ENCODE data around the gene PFN4.
"Not testable (repeated sequence)": the region's sequence is repeated elsewhere in the genome, so short reads cannot be mapped to it uniquely, and the experiment has no call there.

PFN4 gene

DNA sequence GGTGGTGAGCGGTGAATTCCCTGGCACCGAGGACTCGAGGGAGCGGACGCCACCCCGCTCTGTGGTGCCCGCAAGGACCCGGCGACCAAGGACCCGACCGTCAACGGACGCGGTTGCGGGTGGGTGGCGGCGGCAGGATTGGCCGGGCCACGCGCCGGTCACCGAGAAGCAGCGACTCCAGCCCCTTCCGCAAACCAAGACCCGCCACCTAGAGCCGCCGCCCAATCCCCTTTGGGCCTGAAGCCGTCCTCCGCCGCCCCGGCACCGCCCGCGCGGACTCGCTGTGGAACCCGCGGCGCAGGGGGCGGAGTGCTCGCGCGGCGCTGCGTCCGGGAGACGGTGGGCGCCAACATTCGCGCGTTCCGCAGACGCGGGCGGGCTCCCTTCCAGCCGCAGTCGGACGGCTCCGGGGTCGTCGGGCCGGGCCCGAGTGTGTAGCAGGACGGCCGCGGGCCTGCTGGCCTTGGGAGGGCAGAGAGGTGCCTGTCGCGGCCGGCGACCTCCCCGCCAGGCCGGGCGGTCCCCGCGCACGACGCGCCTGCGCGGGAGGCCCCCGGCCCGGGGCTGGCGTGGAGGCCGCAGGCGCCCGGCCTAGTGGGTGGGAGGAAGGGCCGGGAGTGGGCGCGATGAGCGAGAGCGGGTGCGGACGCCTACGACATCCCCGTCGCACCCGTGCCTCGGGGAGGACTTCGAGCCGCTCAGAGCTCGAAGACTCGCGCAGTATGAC is at the start of gene PFN4, which contains the start of gene FAM228B:
TSS of gene PFN4 (minus strand) at position 140 of the 727 bp plus-strand sequence. CDS start 799 bp downstream, outside the sequence.
TSS of gene FAM228B (plus strand) at position 275 of the 727 bp plus-strand sequence. CDS start 893 bp downstream, outside the sequence.
- DNase-seq: peak; percentile 72

GRCh38 chr2:24169023-24169422 is 45.9 kb upstream of the PFN4 start:
- DNase-seq: no peak

GRCh38 chr2:24164416-24164973 is 41.4 kb upstream of the PFN4 start:
- DNase-seq: no peak

- no peak for DNase-seq
Observed at GRCh38 chr2:24163601-24164000, 40.5 kb upstream of the PFN4 start.

GRCh38 chr2:24163186-24163585 is 40.1 kb upstream of the PFN4 start:
- no peak for DNase-seq

DNA sequence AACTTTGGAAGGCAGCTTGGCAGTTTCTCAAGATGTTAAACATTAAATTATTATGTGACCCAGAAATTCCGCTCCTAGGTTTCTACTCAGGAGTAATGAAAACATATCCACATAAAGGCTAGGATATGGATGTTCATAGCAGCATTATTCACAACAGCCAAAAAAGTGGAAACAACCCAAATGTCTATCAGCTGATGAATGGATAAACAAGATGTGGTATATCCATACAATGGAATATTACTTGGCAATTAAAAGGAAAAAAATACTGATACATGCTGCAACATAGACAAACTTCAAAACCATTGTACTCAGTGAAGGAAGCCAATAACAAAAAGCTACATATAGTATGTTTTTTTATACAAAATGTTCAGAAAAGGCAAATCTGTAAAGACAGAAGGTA is 39.4 kb upstream of the PFN4 start:
- no peak for DNase-seq

- no peak for DNase-seq
Observed at GRCh38 chr2:24160761-24161160, 37.6 kb upstream of the PFN4 start.

GRCh38 chr2:24159708-24160107 is 36.6 kb upstream of the PFN4 start:
- DNase-seq: no peak

DNA sequence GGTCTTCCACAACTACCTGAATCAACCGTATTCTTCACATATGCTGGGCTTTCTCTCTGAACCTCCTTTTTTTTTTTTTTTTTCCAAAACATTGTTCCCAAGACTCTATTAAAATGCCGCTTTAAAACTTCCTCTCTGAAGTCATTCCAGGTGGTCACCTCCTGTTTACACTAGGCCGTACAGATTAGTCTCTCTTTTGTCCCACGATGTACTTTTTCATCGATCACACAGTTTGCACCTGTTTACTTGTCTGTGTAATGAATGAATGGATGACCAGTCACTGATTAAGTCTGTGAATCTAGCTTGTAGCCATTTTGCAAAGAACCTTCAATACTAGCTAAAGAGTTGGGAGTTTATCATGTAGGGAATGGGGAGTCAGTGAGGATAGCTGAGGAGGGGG is 35.0 kb upstream of the PFN4 start:
- DNase-seq: no peak

DNA sequence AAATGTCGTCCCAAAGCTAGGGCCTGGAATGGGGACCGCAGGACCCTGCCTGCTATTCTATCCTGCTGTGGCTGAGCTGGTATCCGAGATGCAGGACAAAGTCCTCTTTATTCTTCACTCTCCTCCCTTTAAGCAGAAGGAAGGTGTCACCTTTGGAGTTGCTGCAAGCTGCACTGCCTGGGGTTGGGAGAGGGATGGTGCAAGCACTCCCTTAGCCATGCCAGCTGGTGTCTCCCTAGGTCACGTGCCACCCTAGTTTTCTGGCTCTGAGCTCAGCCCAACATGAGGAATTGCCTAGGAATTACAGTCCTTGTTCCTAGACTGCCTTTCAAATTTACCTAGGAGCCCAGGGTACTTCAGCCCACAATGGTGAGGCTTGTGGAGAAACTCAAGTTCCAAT is 30.3 kb upstream of the PFN4 start:
- DNase-seq: no peak

DNA sequence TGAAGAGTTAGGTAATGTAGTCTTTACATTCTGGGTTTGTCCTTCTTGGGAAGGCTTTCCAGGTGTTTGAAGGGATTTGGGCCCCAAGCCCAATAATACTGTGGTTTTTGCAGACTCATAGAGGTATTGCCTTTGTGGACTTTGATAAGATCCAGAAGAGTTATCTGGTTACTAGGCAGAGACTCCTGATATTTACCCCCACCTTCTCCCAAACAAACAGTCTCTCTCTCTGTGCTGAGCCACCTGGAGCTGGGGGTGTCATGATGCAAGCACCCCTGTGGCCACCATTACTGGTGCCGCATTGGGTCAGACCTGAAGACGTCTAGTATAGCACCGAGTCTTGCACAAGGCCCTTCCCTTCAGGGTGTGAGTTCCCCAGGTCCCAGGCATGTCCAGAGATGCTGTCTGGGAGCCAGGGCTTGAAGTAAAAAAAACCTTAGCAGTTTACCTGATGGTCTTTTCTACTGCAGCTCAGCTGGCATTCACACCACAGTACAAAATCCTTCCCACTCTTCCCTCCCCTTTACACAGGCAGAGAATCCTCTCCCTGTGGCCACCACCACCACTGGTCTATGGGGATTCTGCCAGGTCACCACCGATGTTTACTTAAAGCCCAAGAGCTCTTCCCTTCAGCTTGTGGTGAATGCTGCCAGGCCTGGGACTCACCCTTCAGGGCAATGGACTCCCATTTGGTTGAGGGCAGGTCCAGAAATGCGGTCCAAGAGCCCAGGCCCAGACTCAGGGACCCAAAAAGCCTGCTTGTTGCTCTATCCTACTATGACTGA is 29.5 kb upstream of the PFN4 start:
- DNase-seq: no peak

GRCh38 chr2:24147364-24147763 is 24.2 kb upstream of the PFN4 start:
- DNase-seq: no peak

GRCh38 chr2:24140305-24140704 is 17.2 kb upstream of the PFN4 start:
- not testable (repeated sequence) for DNase-seq

DNA sequence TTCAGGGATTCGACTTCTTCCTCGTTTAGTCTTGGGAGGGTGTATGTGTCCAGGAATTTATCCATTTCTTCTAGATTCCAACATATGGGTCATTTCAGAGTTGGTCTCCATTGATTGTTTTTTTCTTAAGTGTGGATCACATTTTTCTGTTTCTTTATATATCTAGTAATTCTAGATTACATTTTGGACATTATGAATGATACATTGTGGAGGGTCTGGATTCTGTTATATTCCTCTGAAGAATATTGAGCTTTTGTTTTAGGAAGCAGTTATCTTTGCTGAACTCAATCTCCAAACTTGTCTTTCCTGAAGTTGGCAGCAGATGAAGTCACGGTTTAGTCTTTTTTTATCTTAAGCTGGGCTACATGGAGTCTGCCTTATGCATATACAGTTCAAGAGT is 9.4 kb upstream of the PFN4 start:
- DNase-seq: no peak

DNA sequence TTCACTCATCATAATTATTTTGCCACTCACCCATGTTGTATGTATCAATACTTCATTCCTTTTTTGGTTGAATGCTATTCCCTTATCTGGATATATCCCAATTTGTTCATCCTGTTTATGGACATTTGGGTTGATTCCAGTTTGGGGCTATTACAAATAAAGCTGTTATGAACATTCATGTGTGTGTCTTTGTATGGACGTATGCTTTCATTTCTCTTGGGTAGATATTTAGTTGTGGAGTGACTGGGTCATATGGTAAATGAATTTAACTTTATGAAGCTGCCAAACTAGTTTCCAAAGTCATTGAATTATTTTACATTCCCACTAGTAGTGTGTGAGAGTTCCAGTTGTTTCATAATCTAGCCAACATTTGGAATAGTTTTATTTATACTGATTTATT is 2.8 kb upstream of the PFN4 start:
- DNase-seq: no peak

DNA sequence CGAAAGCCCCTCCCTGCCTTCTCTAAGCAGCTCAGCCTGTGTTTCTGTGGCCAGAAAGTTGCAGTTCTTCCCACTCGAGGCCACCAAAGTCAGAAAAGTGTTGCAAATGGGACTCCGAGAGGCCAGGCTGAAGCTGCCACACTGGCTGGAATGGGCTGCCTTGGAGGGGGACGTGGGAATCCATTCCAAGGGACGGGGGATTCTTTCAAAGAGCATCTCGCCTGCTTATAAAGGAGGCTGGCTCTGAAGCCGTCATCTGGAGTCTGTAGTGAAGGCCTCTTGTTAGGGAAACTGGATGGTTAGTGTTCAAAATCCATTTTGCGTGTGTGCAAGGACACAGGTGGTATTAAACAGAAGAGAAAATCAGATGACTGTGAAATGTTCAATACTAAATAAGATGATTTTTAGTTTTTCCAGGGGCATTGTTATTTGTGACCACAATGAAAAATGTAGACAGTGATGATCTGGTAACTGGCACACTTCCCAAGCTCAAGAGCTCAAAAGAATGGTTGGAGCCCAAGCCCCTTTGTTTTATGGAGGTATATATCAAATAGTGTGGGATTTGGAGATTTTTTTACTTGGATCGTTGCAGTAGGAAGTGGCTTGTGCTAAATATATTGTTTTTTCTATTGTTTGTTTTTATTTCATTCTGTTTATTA is 917 bp upstream of the PFN4 start:
- no peak for DNase-seq

DNA sequence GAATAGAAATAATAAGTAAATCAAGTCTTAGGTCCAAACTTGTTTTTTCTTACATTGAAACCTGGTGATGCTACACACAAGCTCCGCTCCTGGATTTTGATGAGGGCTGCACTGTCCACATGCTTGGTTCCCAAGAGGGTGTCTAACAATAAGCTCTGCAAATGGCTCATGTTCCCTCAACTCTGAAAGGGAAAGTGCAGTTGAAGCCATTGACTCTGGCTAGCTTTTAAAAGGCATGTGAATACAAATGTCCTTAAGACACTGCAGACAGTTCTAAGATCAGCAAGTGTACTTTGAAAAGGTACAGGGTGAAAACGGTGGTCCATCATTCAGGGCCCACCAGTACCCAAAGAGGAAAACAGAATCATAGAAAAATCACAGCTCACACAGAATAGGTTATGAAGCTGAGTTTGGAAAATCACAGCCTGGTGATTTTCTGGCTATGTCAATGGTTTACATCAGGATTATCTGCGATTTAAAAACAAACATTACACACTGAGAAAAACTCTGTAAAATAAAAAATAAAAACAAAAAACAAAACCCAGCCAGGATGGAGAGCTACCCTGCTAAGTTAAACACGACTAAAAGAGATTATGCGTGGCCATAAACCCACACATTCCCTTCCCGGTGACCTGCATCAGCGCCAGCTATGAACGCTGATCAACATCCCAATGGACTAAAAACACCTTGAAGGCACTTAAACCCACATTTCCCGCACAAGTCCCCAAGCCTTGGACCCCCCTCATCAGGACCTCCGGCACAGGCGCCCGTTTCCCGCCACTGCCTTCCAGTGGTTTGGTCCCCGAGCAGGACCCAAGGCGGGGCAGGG is 554 bp downstream of the PFN4 start:
- DNase-seq: peak; percentile 16

DNA sequence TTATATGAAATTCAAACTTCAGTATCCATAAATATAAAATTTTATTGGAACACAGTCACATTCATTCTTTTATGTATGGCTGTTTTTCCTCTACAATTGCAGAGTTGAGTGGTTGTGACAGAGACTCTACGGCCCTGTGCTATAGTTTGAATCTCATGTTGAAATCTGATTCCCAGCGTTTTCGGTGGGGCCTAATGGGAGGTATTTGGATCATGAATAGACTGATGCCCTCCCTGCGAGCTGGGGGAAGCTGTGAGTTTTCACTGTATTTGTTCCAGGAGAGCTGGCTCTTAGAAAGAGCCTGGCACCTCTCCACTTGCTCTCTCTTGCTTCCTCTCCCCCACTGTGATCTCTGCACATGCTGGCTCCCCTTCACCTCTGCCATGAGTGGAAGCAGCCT is 1.7 kb downstream of the PFN4 start:
- DNase-seq: no peak

DNA sequence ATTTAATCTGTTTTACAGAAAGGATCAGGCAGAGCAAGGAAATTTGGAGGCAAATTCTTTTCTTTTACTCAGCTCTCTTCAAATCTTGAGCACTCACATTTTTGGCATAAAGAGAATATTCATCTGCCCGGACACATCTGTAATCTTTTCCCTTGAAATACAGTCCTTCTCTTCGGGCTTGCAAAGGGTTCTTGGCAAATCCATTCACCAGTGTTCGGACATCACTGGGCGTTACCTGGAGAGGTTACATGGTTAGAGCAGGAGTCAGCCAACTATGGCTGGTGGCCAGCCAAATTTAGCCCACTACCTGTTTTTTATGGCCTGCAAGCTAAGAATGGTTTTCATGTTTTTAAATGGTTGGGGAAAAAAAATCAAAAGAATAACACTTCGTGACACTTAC is 2.1 kb downstream of the PFN4 start:
- DNase-seq: no peak

DNA sequence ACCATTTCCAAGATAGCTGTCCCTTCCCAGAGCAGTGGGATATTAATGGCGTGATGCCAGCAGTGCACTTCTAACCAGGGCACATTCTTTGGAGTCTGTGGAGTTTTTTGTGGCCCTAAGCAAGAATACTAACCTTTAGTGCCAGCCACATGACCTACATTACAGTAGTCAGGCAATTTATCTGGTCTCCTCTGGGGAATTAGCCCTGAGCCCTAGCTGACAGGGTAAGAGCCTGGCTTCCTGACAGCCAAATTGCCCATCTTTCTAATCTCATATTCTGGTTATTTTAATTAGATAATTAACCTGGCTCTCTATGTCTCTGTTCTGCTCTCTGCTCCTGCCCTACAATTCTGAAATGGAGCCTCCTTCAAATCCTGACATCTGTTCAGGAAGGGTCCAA is 5.2 kb downstream of the PFN4 start:
- DNase-seq: no peak

DNA sequence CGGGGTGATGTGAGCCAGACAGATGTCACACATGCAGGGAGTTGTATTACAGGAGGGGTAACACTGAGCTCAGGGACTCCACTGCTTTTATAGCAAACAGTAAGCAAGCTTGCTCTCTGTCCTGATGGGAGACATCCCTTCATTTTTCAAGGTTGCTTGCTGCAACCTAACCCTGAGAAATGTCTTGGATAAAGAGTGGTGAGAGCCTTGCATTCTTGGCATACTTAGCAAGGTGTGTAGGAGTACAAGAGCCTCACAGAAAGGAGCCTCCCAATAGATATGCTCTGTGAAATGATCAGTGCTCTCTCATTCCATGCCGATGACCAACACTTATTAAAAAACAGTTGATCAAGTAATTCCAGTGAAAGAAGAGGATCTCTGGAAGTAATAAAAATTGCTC is 8.1 kb downstream of the PFN4 start:
- DNase-seq: no peak

DNA sequence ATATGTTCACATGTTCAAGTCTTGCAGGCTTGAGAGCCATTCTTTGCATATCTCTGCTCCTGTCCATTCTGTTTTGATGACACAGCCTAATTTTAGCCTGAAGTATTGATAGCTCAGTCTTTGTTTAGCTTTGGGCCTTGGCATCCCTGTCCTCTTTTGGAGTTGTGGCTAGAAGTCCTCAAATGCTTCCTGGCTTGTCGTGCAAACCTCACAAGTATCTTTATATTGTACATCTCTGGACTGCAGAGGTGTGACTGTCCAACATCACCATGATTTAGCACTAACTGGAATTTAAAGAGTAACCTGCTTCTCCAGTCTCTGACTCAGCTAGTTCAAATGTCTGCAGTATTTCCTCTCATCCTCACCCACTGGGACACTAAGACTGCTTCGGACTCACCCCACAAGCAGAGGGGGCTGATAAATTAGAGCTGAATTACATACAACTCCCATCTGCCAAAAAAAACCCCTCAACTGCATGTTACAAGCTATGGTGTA is 11.7 kb downstream of the PFN4 start:
- DNase-seq: no peak

Measured in NCI-H2107 (cell line).